IMR-90 (cell line): ENCODE results near the gene LHPP. TPM values are rescaled to one million over a fixed set of nuclear protein-coding genes. Genes with fewer than 3 reads are reported as not detected.

Experiments used
- ATAC-seq: fragments of 200-7000 bp; cut with Tn5 transposase; 2 replicates; pipeline ENCODE4 v1.9.1; 2020; ENCODE audit warnings: low read depth, mild to moderate bottlenecking, moderate library complexity
- BruUV-seq: library from RNA; stranded (reverse); fragments of 400-500 nt; replicated peaks from 2 replicates; lab custom pipeline; 2021; lab: Mats Ljungman, UMichigan
- CTCF ChIA-PET: fragments of 300-600 bp; formaldehyde crosslinking; extraction: SDS; loops from one replicate; lab custom pipeline; 2021; ENCODE audit warnings: antibody characterized with exemption; lab: Yijun Ruan, JAX
- POLR2A ChIA-PET: fragments of 300-600 bp; sonication (Branson Sonifier 250); formaldehyde crosslinking; loops from one replicate; lab custom pipeline; 2022; ENCODE audit warnings: antibody characterized with exemption; ENCODE audit not compliant: unreplicated experiment; lab: Charles Lee
- DNase-seq: peaks from one replicate; pipeline ENCODE4 v3.0.0; 2013
- H2AFZ ChIP-seq: replicated peaks from 2 replicates; pipeline ENCODE3; 2013; ENCODE audit warnings: low read length, mild to moderate bottlenecking; ENCODE audit not compliant: poor library complexity
- H2AK5ac ChIP-seq: 2 replicates; pipeline ENCODE4 v1.6.1; 2013; ENCODE audit warnings: low read depth, low read length, inconsistent platforms
- H2AK9ac ChIP-seq: replicated peaks from 2 replicates; pipeline ENCODE3; 2013; ENCODE audit warnings: mild to moderate bottlenecking, low read depth, low read length, moderate library complexity; ENCODE audit not compliant: poor library complexity
- H2BK120ac ChIP-seq: 2 replicates; pipeline ENCODE4 v1.6.1; 2013; ENCODE audit warnings: low read depth, low read length, inconsistent platforms
- H2BK15ac ChIP-seq: 3 replicates; pipeline ENCODE4 v1.6.1; 2013; ENCODE audit warnings: low read depth, low read length, inconsistent platforms
- H2BK20ac ChIP-seq: 2 replicates; pipeline ENCODE4 v1.6.1; 2013; ENCODE audit warnings: low read depth, mild to moderate bottlenecking, inconsistent platforms, low read length, moderate library complexity
- H2BK5ac ChIP-seq: 2 replicates; pipeline ENCODE4 v1.6.1; 2013; ENCODE audit warnings: mild to moderate bottlenecking, low read depth, low read length, inconsistent platforms; ENCODE audit not compliant: poor library complexity, severe bottlenecking
- H3K14ac ChIP-seq: replicated peaks from 2 replicates; pipeline ENCODE4 v1.6.1; 2013; ENCODE audit warnings: low read depth, low read length, inconsistent platforms
- H3K18ac ChIP-seq: 2 replicates; pipeline ENCODE4 v1.6.1; 2013; ENCODE audit warnings: low read depth, low read length, control low read depth
- H3K23ac ChIP-seq: 2 replicates; pipeline ENCODE4 v1.6.1; 2013; ENCODE audit warnings: low read depth, low read length, inconsistent platforms
- H3K27ac ChIP-seq: 2 replicates; pipeline ENCODE4 v1.5.1; 2013; ENCODE audit warnings: mild to moderate bottlenecking, control low read depth, low read length; ENCODE audit not compliant: insufficient read depth
- H3K27me3 ChIP-seq: 2 replicates; pipeline ENCODE4 v1.6.1; 2013; ENCODE audit warnings: low read length; ENCODE audit not compliant: control insufficient read depth, insufficient read depth
- H3K36me3 ChIP-seq: 2 replicates; pipeline ENCODE4 v1.6.1; 2013; ENCODE audit warnings: low read length, mixed read lengths; ENCODE audit not compliant: control insufficient read depth, insufficient read depth
- H3K4ac ChIP-seq: 2 replicates; pipeline ENCODE4 v1.6.1; 2013; ENCODE audit warnings: low read depth, low read length, inconsistent platforms
- H3K4me1 ChIP-seq: 2 replicates; pipeline ENCODE4 v1.6.1; 2013; ENCODE audit warnings: low read length, mixed read lengths; ENCODE audit not compliant: control insufficient read depth, insufficient read depth
- H3K4me2 ChIP-seq: 2 replicates; pipeline ENCODE4 v1.6.1; 2013; ENCODE audit warnings: low read depth, mild to moderate bottlenecking, control low read depth, low read length, moderate library complexity
- H3K4me3 ChIP-seq: 2 replicates; pipeline ENCODE4 v1.5.1; 2013; ENCODE audit warnings: low read depth, mild to moderate bottlenecking, control low read depth, low read length, moderate library complexity; ENCODE audit not compliant: insufficient read depth
- H3K56ac ChIP-seq: 2 replicates; pipeline ENCODE4 v1.6.1; 2013; ENCODE audit warnings: low read length, inconsistent platforms; ENCODE audit not compliant: insufficient read depth; ENCODE audit errors: extremely low read depth
- H3K79me1 ChIP-seq, 2 experiments: 2 replicates each; pipeline ENCODE4 v1.6.1; 2013; ENCODE audit warnings: low read length in 2 of 2, inconsistent platforms in 1 of 2, low read depth in 1 of 2
- H3K9ac ChIP-seq: 2 replicates; pipeline ENCODE4 v1.6.1; 2013; ENCODE audit warnings: low read depth, low read length, control low read depth
- H3K9me1 ChIP-seq: 2 replicates; pipeline ENCODE4 v1.6.1; 2013; ENCODE audit warnings: low read length, inconsistent platforms; ENCODE audit not compliant: insufficient read depth
- H3K9me3 ChIP-seq: 2 replicates; pipeline ENCODE4 v1.6.1; 2013; ENCODE audit warnings: low read length; ENCODE audit not compliant: control insufficient read depth, insufficient read depth
- H4K20me1 ChIP-seq: 2 replicates; pipeline ENCODE4 v1.6.1; 2013; ENCODE audit warnings: low read length, inconsistent platforms; ENCODE audit not compliant: insufficient read depth
- H4K5ac ChIP-seq: 2 replicates; pipeline ENCODE4 v1.6.1; 2013; ENCODE audit warnings: mild to moderate bottlenecking, low read depth, low read length, control low read depth
- H4K8ac ChIP-seq, 2 experiments: 2 replicates each; pipeline ENCODE4 v1.6.1; 2013; ENCODE audit warnings: low read depth in 2 of 2, low read length in 2 of 2, control low read depth in 1 of 2, inconsistent platforms in 1 of 2
- H4K91ac ChIP-seq: 2 replicates; pipeline ENCODE4 v1.6.1; 2013; ENCODE audit warnings: low read depth, low read length, inconsistent platforms; ENCODE audit not compliant: insufficient read depth
- BHLHE40 ChIP-seq: fragments of 150-350 bp; IDR thresholded peaks from 2 replicates; pipeline ENCODE4 v1.6.1; 2016; ENCODE audit warnings: mild to moderate bottlenecking, low read depth, low read length
- CEBPB ChIP-seq: IDR thresholded peaks from 2 replicates; pipeline ENCODE4 v1.6.1; 2012; ENCODE audit warnings: low read depth, low read length, improper control_type of control experiment
- CHD1 ChIP-seq: IDR thresholded peaks from 2 replicates; pipeline ENCODE4 v1.6.1; 2012; ENCODE audit warnings: low read depth, low read length, improper control_type of control experiment
- CTCF ChIP-seq: conservative IDR thresholded peaks from 2 replicates; pipeline ENCODE4 v1.5.1; 2012; ENCODE audit warnings: mild to moderate bottlenecking, low read depth, low read length, improper control_type of control experiment
- ELK1 ChIP-seq: fragments of 150-350 bp; IDR thresholded peaks from 2 replicates; pipeline ENCODE4 v1.6.1; 2016; ENCODE audit warnings: low read depth, mild to moderate bottlenecking, low read length, moderate library complexity, borderline replicate concordance
- FOS ChIP-seq: fragments of 150-350 bp; IDR thresholded peaks from 2 replicates; pipeline ENCODE4 v1.6.1; 2016; ENCODE audit warnings: low read depth, low read length
- MAFK ChIP-seq: IDR thresholded peaks from 2 replicates; pipeline ENCODE4 v1.6.1; 2012; ENCODE audit warnings: low read depth, low read length, improper control_type of control experiment
- MAZ ChIP-seq: IDR thresholded peaks from 2 replicates; pipeline ENCODE4 v1.6.1; 2012; ENCODE audit warnings: low read depth, mild to moderate bottlenecking, low read length, improper control_type of control experiment, moderate library complexity, borderline replicate concordance
- MXI1 ChIP-seq: IDR thresholded peaks from 2 replicates; pipeline ENCODE4 v1.6.1; 2012; ENCODE audit warnings: low read depth, mild to moderate bottlenecking, low read length, moderate library complexity, borderline replicate concordance
- NFE2L2 ChIP-seq: fragments of 150-350 bp; IDR thresholded peaks from 2 replicates; pipeline ENCODE4 v1.6.1; 2016; ENCODE audit warnings: low read depth, mild to moderate bottlenecking, low read length
- POLR2A ChIP-seq: IDR thresholded peaks from 2 replicates; pipeline ENCODE4 v1.6.1; 2012; ENCODE audit warnings: mild to moderate bottlenecking, low read depth, low read length
- RAD21 ChIP-seq: IDR thresholded peaks from 2 replicates; pipeline ENCODE4 v1.6.1; 2012; ENCODE audit warnings: low read length, improper control_type of control experiment
- RCOR1 ChIP-seq: IDR thresholded peaks from 2 replicates; pipeline ENCODE4 v1.6.1; 2012; ENCODE audit warnings: mild to moderate bottlenecking, low read length, improper control_type of control experiment; ENCODE audit not compliant: insufficient replicate concordance
- RFX5 ChIP-seq: IDR thresholded peaks from 2 replicates; pipeline ENCODE4 v1.8.0; 2012; ENCODE audit warnings: low read depth, mild to moderate bottlenecking, low read length, moderate library complexity
- SMC3 ChIP-seq: fragments of 150-350 bp; IDR thresholded peaks from 2 replicates; pipeline ENCODE4 v1.6.1; 2016; ENCODE audit warnings: low read depth, mild to moderate bottlenecking, antibody characterized with exemption, low read length, moderate library complexity
- USF2 ChIP-seq: fragments of 150-350 bp; IDR thresholded peaks from 2 replicates; pipeline ENCODE4 v1.6.1; 2017; ENCODE audit warnings: mild to moderate bottlenecking, antibody characterized with exemption, low read length, low read depth
- WGBS, 2 experiments: methylation state at CpG; one replicate each; pipeline versions ENCODE4 v1.1.5 to v1.1.7; 2013; ENCODE audit warnings: missing lambda C conversion rate in 2 of 2; ENCODE audit not compliant: insufficient read length in 1 of 2; ENCODE audit errors: extremely low coverage in 2 of 2; 5-methylcytosine and 5-hydroxymethylcytosine counted together
- dilution Hi-C: fragments of 300-500 bp; cut with HindIII; formaldehyde crosslinking; loops from one replicate; pipeline ENCODE4 v1.14.3; 2018; ENCODE audit warnings: low sequenced_read_pairs; ENCODE audit not compliant: unreplicated experiment
- in situ Hi-C: fragments of 300-500 bp; cut with MboI; formaldehyde crosslinking; loops from 3 replicates; pipeline ENCODE4 v1.14.3; 2019; ENCODE audit warnings: low sequenced_read_pairs, inconsistent platforms, mixed read lengths
- intact Hi-C: fragments of 100-400 bp; cut with micrococcal nuclease; formaldehyde crosslinking; loops from 2 replicates; pipeline ENCODE4 v1.10.0; 2022
- polyA plus RNA-seq, 3 experiments: library from polyadenylated mRNA; depleted of rRNA; stranded (reverse); fragments of >200 nt; gene quantifications; 2 replicates each; pipeline ENCODE4 v1.2.3, GENCODE V29; 2012; ENCODE audit warnings: low replicate concordance in 1 of 3
- total RNA-seq: library from RNA; depleted of rRNA; stranded (reverse); fragments of >200 nt; gene quantifications from 2 replicates; pipeline ENCODE4 v1.2.3, GENCODE V29; 2012

LHPP gene
- total and polyA plus RNA-seq, 2 of the 4 experiments (the other 2 are of a cell fraction), result 2.7 to 8.3 TPM

GRCh38 chr10:124644771-124645415, 183.3 kb downstream of the LHPP start:
- no peak overlapping the region for H4K8ac ChIP-seq
- 87% methylated on average over 4 of the region's 10 CpGs; no CpG with 5 or more reads in 1 of the 2 experiments for WGBS, 2 experiments
- ChIA-PET CTCF (no interaction called here), POLR2A (no interaction called here)
- peaks cover 35% of the 10 kb centered on the region for H3K9me1 ChIP-seq
- H3K4me3 ChIP-seq, result no peak overlapping the region
- H3K14ac ChIP-seq, result no peak overlapping the region
- H2AFZ ChIP-seq, result no peak overlapping the region
- no peaks in the 10 kb centered on the region for H3K27me3 ChIP-seq
- no peak overlapping the region for H3K23ac ChIP-seq
- in situ Hi-C loops (no loop called here), dilution Hi-C loops (no loop called here), intact Hi-C loops (loop anchor here (5.0 kb wide), 1 partner anchor 97 kb away; the partner anchor contains the start of gene FAM53B)
- no peak overlapping the region for H3K9ac ChIP-seq
- DNase-seq (no peak), ATAC-seq (no peak)
- H3K27ac ChIP-seq, result no peak overlapping the region
- no peak overlapping the region for H2BK20ac ChIP-seq
- H3K9me3 ChIP-seq, result no peaks in the 10 kb centered on the region
- H2AK9ac ChIP-seq, result no peak overlapping the region
- no peak overlapping the region for H4K5ac ChIP-seq
- H3K4ac ChIP-seq, result no peak overlapping the region
- H2AK5ac ChIP-seq, result no peak overlapping the region
- H2BK120ac ChIP-seq, result no peak overlapping the region
- no peak overlapping the region for H4K91ac ChIP-seq
- BruUV-seq, result no TSS peak
- H4K20me1 ChIP-seq, result no peaks in the 10 kb centered on the region; the same call in 1 of the 2 replicates
- no peak overlapping the region for H3K4me2 ChIP-seq
- H3K36me3 ChIP-seq, result no peaks in the 10 kb centered on the region
- no peak overlapping the region for H3K18ac ChIP-seq
- H2BK15ac ChIP-seq, result no peak overlapping the region
- H3K4me1 ChIP-seq, result peaks cover 35% of the 10 kb centered on the region
- H3K79me1 ChIP-seq, result peaks cover 15 to 39% of the 10 kb centered on the region in 2 experiments; a peak in 3 of 4 replicates
- TF ChIP-seq MXI1 (no peak), RCOR1 (no peak), MAFK (no peak), NFE2L2 (no peak), MAZ (no peak), SMC3 (no peak), CEBPB (no peak), CHD1 (no peak), POLR2A (no peak), USF2 (no peak), FOS (no peak), RFX5 (no peak), ELK1 (no peak), RAD21 (no peak), BHLHE40 (no peak), CTCF (no peak)
- H3K56ac ChIP-seq, result no peak overlapping the region
- no peak overlapping the region for H2BK5ac ChIP-seq
